Transverse colon (tissue), 4 donors: Measurements from ENCODE around the gene NBL1.

ENCODE experiments used
- EP300 ChIP-seq: sonication (generic); formaldehyde crosslinking; IDR thresholded peaks from one replicate; pipeline ENCODE4 v1.6.1; 2017; ENCODE audit warnings: antibody characterized with exemption, low read depth
- POLR2AphosphoS5 ChIP-seq, 3 donors: sonication (generic); formaldehyde crosslinking; IDR thresholded peaks; one replicate each; pipeline ENCODE4 v1.6.1; 2016; ENCODE audit warnings: antibody characterized with exemption in 3 of 3
- TF ChIP-seq, protein P1 (sequence below), 5 experiments: fragments of 200-600 bp in 3 of 5; fragments of 450-650 bp in 2 of 5; sonication (generic) in 3 of 5; IDR thresholded peaks; 1 replicate in 2 of 5; 2 replicates in 3 of 5; pipeline ENCODE4 v1.5.1; 2016 to 2017; ENCODE audit warnings: antibody characterized with exemption in 5 of 5, inconsistent platforms in 3 of 5, mild to moderate bottlenecking in 2 of 5, moderate library complexity in 1 of 5

DNA sequence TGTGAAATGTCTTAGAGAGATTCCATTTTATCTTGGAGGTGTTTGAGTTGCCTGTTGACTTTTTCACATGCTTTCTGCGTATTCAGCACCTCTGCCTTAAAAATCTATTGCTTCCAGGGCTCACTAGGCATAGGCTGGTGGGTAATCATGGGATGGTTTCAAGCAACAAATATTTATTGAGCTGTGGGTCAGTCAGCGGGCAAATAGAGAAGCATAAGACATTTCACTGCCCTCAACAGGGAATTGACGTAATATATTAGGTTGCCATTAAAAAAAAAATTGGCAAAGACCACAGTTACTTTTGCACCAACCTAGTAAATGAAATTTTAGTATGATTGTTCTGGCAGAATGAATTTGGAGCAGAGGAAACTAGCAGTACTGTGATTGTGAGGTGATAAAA is 44.3 kb upstream of the NBL1 start:
- TF ChIP-seq, protein P1, sequence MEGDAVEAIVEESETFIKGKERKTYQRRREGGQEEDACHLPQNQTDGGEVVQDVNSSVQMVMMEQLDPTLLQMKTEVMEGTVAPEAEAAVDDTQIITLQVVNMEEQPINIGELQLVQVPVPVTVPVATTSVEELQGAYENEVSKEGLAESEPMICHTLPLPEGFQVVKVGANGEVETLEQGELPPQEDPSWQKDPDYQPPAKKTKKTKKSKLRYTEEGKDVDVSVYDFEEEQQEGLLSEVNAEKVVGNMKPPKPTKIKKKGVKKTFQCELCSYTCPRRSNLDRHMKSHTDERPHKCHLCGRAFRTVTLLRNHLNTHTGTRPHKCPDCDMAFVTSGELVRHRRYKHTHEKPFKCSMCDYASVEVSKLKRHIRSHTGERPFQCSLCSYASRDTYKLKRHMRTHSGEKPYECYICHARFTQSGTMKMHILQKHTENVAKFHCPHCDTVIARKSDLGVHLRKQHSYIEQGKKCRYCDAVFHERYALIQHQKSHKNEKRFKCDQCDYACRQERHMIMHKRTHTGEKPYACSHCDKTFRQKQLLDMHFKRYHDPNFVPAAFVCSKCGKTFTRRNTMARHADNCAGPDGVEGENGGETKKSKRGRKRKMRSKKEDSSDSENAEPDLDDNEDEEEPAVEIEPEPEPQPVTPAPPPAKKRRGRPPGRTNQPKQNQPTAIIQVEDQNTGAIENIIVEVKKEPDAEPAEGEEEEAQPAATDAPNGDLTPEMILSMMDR (IDR thresholded peaks at IDR 0.05): no peak
- TF ChIP-seq EP300: no peak
- no peak for TF ChIP-seq POLR2AphosphoS5 (IDR thresholded peaks at IDR 0.05)
